ENCODE data around the gene HSPA9. TPM values are rescaled to one million over a fixed set of nuclear protein-coding genes. Genes with fewer than 3 reads are reported as not detected.

Gene HSPA9
- total RNA-seq, 4 donors from 2014 or later: 82.7 to 236 (median 175) TPM

DNA sequence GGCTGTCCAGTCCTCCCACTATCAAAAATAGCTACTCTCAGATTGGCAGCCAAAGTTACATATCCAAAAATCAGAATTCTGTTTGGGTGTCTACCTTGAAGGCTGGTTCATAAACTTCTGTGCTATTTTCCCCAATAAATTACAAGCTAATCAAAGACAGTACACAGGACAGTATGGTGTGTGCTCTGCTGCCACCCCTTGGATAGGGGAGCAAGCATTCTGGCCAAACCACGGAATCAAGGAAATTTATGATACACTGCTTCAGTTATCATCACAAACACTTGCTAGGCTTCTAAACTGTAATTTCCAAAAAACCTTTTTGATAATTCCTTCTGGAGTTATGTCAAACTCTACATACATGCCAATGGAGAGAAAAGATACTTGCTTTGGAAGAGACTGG, 48.0 kb downstream of the HSPA9 start:
- H3K4me1 ChIP-seq: peaks cover 0 to 12% (median 5%) of the 10 kb centered on the region in 4 donors
- intact Hi-C loops (cut with DNase I; ENCODE audit: low total_unique reads): no loop called here
- no peaks in the 10 kb centered on the region for H3K36me3 ChIP-seq
- H3K27ac ChIP-seq: no peak overlapping the region
- 77 to 88% methylated on average over 1 of the region's 1 CpG for WGBS, 2 donors (ENCODE audit: low coverage in 1 of 2)
- in situ Hi-C loops (cut with MboI; ENCODE audit: low pct_ligation_motif_present in 1 of 4, low pct_unique_long_range_greater_than_20kb in 1 of 4, low sequenced_read_pairs in 3 of 4): loop anchor here in 1 of 4 donors (25.0 kb wide), 1 partner anchor 340 kb away; the partner anchor contains the start of genes BRD8 and KIF20A
- H3K27me3 ChIP-seq: no peaks in the 10 kb centered on the region
- H3K9me3 ChIP-seq: no peaks in the 10 kb centered on the region
- no peak overlapping the region for H3K4me3 ChIP-seq
- DNase-seq: no peak
- no peak for TF ChIP-seq POLR2A (IDR thresholded peaks at IDR 0.05)
- no peak for TF ChIP-seq CTCF (IDR thresholded peaks at IDR 0.05)
- no peak for TF ChIP-seq POLR2AphosphoS5 (IDR thresholded peaks at IDR 0.05)
- no peak for TF ChIP-seq EP300 (IDR thresholded peaks at IDR 0.05; ENCODE audit: low read depth)

GRCh38 chr5:138523406-138523805, 51.8 kb downstream of the HSPA9 start:
- H3K4me1 ChIP-seq: no peaks in the 10 kb centered on the region

DNA sequence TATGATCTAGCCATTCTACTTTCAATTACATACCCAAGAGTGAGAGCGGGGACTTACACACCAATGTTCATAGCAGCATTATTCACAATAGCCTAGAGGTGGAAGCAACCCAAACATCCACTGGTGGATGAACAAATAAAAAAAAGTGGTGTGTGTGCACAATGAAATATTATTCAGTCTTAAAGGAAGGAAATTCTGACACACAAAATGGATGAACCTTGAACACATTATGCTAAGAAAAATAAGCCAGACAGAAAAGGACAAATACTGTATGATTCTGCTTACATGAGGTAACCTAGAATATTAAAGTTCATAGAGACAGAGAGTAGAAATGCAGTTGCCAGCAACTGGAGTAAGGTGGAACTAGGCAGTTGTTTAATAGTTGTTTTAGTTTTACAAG, 54.2 kb downstream of the HSPA9 start:
- Histone ChIP-seq H3K27ac (no peak overlapping the region), H3K4me1 (no peaks in the 10 kb centered on the region), H3K9me3 (no peaks in the 10 kb centered on the region), H3K27me3 (no peaks in the 10 kb centered on the region), H3K36me3 (peaks cover 0 to 26% (median 14%) of the 10 kb centered on the region in 4 donors), H3K4me3 (no peak overlapping the region)
- WGBS, 2 donors (ENCODE audit: low coverage in 1 of 2): 98 to 100% methylated on average over 1 of the region's 1 CpG
- in situ Hi-C loops (cut with MboI; ENCODE audit: low pct_ligation_motif_present in 1 of 4, low pct_unique_long_range_greater_than_20kb in 1 of 4, low sequenced_read_pairs in 3 of 4) (no loop called here), intact Hi-C loops (cut with DNase I; ENCODE audit: low total_unique reads) (no loop called here)
- TF ChIP-seq POLR2A (IDR thresholded peaks at IDR 0.05) (no peak), CTCF (IDR thresholded peaks at IDR 0.05) (no peak), EP300 (IDR thresholded peaks at IDR 0.05; ENCODE audit: low read depth) (no peak), POLR2AphosphoS5 (IDR thresholded peaks at IDR 0.05) (no peak)
- no peak for DNase-seq

More at GRCh38 chr5:138523406-138523805, 51.8 kb downstream of the HSPA9 start:
- intact Hi-C loops (cut with DNase I; ENCODE audit: low total_unique reads): no loop called here
- H3K4me3 ChIP-seq: no peak overlapping the region
- no peaks in the 10 kb centered on the region for H3K27me3 ChIP-seq
- no peaks in the 10 kb centered on the region for H3K9me3 ChIP-seq
- peaks cover 0 to 4% (median 1%) of the 10 kb centered on the region in 4 donors for H3K36me3 ChIP-seq
- 94 to 97% methylated on average over 5 of the region's 5 CpGs for WGBS, 2 donors (ENCODE audit: low coverage in 1 of 2)
- TF ChIP-seq POLR2A (IDR thresholded peaks at IDR 0.05) (no peak), CTCF (IDR thresholded peaks at IDR 0.05) (no peak), POLR2AphosphoS5 (IDR thresholded peaks at IDR 0.05) (no peak), EP300 (IDR thresholded peaks at IDR 0.05; ENCODE audit: low read depth) (no peak)
- no peak overlapping the region for H3K27ac ChIP-seq
- in situ Hi-C loops (cut with MboI; ENCODE audit: low pct_ligation_motif_present in 1 of 4, low pct_unique_long_range_greater_than_20kb in 1 of 4, low sequenced_read_pairs in 3 of 4): no loop called here
- no peak for DNase-seq

DNA sequence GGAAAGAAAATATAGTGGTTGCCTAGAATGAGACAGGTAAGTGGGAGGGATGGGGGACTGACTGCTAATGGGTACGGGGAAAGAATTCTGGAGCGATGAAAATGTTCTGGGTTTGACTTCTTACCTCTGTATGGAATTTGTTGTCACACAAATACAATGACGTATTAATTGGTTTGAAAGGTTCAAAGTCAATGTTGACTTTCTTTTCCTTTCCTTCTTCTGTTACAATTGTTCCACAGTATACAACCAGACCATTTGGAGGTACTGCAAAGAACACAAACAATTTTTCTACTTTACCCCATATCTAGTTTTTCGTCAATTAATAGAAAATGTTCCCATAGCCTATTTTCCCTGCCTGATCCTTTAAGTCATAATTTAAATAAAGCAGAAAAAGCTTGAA, 57.8 kb downstream of the HSPA9 start:
- TF ChIP-seq POLR2AphosphoS5 (IDR thresholded peaks at IDR 0.05) (no peak), POLR2A (IDR thresholded peaks at IDR 0.05) (no peak), EP300 (IDR thresholded peaks at IDR 0.05; ENCODE audit: low read depth) (no peak), CTCF (IDR thresholded peaks at IDR 0.05) (no peak)
- Histone ChIP-seq H3K27me3 (no peaks in the 10 kb centered on the region), H3K9me3 (no peaks in the 10 kb centered on the region), H3K4me1 (no peaks in the 10 kb centered on the region), H3K27ac (no peak overlapping the region), H3K36me3 (peaks cover 0 to 59% (median 28%) of the 10 kb centered on the region in 4 donors), H3K4me3 (no peak overlapping the region)
- intact Hi-C loops (cut with DNase I; ENCODE audit: low total_unique reads): no loop called here
- 84 to 86% methylated on average over 4 of the region's 4 CpGs for WGBS, 2 donors (ENCODE audit: low coverage in 1 of 2)
- in situ Hi-C loops (cut with MboI; ENCODE audit: low pct_ligation_motif_present in 1 of 4, low pct_unique_long_range_greater_than_20kb in 1 of 4, low sequenced_read_pairs in 3 of 4): no loop called here
- DNase-seq: no peak

All from transverse colon (tissue), 4 donors.